GM12874 (cell line): ENCODE measurements around the gene PSMD1.

Experiments used
- TF ChIP-seq, protein P1 (sequence below): IDR thresholded peaks from 2 replicates; pipeline ENCODE4 v1.5.1; 2011; ENCODE audit warnings: low read depth, mild to moderate bottlenecking, control low read depth, low read length, moderate library complexity; ENCODE audit not compliant: insufficient read depth

The PSMD1 gene

DNA sequence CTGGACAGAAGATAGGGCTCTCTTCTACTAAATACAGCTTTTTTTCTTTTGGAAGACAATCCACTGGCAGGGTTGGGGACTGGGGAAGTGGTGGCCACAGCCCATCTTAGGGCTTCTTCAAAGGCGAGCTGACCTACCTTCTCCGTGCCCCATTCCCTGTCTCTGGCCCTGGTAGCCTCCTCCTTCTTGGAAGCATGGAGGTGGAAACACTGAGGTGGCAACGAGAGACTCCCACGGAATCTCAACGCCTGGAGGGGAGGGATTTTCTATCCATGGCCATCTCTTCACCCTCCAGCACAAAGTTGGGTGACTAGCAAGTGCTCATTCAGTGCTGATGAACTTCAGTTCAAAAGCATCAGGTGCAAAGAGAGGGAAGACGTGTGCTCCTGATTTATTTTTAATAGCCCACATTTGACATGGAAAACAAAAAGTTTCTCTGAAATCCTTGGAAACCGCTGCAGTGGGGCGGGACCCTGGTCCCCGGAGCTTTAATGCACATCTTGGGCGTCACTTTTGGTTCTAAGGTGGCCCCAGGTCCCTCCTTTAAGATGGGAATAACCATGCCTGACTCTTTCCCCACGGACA, 141.1 kb downstream of the PSMD1 start:
- TF ChIP-seq, protein P1, sequence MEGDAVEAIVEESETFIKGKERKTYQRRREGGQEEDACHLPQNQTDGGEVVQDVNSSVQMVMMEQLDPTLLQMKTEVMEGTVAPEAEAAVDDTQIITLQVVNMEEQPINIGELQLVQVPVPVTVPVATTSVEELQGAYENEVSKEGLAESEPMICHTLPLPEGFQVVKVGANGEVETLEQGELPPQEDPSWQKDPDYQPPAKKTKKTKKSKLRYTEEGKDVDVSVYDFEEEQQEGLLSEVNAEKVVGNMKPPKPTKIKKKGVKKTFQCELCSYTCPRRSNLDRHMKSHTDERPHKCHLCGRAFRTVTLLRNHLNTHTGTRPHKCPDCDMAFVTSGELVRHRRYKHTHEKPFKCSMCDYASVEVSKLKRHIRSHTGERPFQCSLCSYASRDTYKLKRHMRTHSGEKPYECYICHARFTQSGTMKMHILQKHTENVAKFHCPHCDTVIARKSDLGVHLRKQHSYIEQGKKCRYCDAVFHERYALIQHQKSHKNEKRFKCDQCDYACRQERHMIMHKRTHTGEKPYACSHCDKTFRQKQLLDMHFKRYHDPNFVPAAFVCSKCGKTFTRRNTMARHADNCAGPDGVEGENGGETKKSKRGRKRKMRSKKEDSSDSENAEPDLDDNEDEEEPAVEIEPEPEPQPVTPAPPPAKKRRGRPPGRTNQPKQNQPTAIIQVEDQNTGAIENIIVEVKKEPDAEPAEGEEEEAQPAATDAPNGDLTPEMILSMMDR = no peak

DNA sequence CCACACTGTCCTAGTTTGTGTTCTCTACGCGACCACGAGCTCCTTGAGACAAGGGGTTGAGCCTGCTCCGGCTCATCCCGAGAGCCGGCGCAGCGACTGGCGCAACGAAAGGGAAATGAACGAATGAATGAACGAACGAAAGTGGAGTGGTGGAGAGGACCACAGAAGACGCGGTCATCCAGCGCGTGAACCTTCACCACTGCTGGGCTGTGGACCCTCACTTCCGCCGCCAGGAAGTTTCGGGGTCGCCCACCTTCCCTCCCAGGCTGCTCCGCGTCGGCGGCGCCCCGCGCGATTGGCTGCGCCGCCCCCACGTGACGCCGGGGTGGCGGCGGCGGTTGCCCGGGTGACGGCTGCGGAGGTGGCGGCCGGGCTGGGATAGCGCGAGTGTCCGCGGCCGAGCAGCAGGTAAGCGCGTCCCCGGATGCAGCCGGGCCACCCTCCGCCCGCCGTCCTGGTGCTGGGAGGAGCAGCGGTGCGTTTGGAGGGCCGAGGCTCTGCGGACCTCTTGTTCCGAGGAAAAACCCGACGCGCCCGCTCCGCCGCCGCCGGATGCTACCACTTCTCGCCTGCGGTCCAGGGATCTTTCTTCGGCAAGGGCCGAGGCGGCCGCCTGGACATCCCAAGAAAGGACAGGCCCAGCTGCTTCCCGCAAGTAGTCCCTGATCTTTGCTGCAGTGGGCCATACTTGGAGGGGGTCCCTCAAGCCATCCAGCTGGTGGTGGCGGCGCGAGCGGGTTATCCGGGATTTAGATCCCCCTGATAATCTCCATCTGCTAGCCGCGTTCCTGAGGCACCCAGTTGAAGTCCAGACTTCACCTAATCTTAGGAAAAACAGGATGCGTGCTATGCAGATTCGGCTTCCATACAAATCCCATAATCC, 141.9 kb downstream of the PSMD1 start, which contains the start of gene ARMC9:
Gene ARMC9 (plus strand): TSS at position 341 of the 883 bp plus-strand sequence. CDS start 7,608 bp downstream, outside the sequence.
- TF ChIP-seq, protein P1 = no peak

DNA sequence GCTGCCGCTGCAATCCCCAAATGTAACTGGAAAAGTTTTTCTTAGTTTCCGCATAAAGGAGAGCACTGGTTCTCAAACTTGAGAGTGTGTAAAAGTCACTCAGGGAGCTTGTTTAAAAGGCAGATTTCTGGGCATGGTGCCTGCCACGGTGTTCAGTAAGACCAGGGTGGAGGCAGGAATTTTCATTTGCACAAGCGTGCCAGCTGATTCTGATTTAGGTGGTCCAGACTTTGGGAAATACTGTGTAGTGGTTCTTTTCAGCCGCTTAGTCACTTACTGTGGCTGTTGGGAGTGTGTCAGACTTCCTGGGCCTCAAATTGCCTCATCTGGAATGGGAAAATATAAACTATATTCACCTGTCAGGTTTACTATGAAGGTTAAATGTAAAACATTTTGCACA, 142.6 kb downstream of the PSMD1 start:
- TF ChIP-seq, protein P1 = no peak

DNA sequence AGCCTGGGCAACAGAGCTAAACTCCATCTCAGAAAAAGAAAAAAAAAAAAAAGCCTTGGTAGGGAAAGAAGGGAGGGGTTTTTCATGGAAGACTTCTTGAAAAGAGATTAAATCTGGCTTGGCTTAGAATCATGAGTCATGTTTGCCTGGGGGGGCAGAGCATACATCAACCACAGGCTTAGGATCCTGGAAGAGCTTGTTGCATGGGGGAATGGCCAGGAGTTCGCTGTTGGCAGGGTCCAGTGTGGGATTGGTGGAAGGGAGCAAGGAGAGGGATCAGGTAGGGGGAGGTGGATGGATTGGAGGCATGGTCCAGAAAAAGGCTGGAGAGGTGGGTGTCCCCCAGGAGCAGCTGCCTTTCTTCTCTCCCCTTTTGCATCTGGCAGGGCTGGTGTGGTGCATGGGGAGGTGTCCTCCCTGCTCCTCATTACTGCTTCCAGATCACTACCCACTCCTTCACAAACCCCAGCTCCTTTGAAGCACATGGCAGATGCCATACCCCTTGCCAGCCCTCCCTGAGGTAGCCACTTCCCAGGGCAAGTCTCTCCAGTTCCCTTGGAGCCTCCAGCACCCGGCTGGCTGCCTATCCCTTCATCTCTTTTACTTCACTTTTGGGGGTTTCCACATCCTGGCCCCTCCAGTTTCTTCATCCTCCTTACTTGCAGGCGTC, 144.3 kb downstream of the PSMD1 start:
- TF ChIP-seq, protein P1 = no peak

DNA sequence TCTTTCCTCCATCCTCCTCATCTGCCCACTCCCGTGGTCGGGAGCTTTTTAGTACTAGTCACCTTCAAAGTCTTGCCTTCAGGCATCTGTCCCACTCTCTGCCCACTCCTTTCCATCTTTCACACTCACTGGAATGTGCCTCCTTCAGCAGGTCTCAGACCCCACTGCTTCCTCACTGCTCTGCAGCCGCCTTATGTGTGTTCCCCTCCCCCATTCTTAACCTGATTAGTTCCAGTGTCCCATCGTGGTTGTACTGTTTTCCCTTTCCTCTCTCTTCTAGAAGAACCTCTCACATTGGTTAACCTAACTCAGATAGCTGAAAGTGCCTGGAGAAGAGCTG, 144.8 kb downstream of the PSMD1 start:
- TF ChIP-seq, protein P1 = no peak

DNA sequence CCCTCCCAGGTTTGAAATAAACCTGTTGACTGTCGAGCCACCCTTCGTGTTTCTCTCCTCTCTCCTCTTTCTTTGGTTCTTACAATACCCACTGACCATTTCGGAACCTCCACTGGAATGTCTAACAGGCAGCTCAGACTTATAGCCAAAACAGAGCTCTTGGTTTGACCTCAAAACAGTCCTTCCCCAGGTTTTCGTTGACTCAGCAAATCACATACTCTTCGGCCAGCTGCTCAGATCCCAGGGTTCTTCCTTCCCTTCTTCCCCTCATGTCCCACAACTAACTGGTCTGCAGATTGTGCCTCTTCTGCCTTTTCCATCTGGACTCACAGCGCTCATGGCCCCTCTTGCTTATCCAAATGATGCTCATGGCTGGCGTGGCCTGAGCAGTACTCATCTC, 146.4 kb downstream of the PSMD1 start:
- TF ChIP-seq, protein P1 = no peak

DNA sequence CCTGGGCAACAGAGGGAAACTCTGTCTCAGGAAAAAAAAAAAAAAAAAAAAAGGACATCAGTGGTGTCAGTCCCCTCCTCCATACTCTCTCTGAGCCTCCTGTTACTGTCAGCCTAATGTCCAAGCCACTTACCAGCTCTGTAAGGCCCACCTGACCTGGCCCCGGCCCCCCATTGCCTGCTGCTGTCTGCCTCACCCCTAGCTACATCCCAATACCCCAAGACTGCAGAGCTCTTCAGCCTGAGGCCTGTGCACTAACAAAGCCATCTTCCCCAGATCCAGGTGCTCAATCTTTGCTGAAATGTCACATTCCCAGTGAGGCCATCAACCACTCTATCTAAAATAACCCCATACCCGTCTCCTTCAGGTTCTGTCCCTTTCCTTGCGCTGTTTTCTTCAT, 147.5 kb downstream of the PSMD1 start:
- TF ChIP-seq, protein P1 = no peak
